ENCODE results near the gene LAMA1.

The LAMA1 gene

DNA sequence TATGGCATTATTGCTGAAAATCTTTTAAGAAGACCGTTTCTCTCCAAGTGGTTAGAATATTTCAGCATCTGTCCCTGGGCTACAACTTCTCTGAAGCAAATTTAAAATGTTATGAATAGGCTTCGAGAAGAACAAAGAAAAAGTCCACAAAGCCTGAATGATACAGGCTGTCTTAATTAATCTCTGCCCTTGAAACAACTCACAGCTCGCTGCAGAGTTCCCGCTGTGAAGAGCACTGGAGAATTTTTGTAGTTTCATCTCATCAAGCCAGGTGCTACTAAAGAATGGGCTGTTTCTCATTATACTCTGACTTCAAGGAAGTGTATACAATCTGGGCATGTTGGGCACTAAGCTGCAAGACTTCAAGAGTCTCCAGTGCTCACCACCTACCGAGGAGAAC lies 67.6 kb downstream of the LAMA1 start:
- DNase-seq (ENCODE audit: low read depth in 2 of 2, low spot score in 1 of 2) = no peak

DNA sequence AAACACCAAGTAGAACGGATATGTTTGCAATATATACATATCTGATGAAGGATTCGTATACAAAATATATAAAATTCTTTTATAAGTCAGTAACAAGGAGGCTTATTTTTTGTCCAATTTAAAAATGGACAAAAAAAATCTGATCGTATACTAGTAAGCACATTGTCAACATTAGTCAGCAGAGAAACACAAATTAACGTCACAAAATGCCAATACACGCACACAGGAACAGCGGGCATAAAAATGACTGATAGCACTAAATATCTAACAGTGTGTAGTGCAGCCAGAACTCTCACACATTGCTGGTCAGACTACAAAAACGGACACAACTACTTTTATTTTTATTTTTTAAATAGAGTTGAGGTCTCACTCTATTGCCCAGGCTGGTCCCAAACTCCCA lies 69.5 kb downstream of the LAMA1 start:
- no peak for DNase-seq (ENCODE audit: low read depth in 2 of 2, low spot score in 1 of 2)

DNA sequence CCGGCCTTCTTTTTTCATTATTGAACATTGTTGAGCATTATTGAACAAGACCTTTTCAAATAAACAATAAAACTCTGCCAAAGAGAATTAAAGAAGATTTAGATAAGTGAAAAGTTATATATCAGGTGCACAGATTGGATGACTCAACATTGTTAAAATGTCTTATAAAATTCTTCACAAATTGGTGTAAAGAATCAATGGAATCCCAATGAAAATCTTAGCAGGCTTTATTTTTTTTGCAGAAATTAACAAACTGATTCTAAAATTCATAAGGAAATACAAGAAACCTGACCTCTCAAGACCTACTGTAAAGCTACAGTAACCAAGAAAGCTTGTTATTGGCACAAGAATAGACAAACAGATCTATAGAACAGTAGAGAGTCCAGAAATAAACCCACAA lies 70.3 kb downstream of the LAMA1 start:
- no peak for DNase-seq (ENCODE audit: low read depth in 2 of 2, low spot score in 1 of 2)

DNA sequence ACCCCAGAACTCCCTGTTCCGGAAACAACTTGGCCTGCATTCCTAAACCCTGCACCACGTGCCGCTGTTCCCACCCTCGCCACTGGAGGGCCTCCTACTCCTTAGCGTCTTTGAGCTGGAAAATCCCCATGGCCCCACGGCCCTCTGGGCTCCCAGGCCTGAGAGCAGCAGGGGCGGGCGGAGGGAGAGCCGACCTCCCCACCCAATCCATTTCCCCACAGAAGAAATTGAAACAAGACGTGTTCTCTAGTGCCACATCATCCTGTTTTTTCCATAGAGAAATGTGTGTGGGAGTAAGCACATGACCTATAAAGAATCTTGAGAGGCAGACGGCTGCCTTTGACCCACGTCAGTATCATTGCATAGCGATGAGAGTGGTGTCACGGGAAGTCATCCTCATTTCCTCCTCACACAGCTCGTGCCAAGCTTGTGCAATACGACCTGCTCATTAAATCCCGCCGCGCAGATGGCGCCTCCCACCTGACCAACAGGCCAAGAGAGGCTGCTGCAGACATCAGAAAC lies 79.2 kb downstream of the LAMA1 start:
- no peak for DNase-seq (ENCODE audit: low read depth in 2 of 2, low spot score in 1 of 2)

DNA sequence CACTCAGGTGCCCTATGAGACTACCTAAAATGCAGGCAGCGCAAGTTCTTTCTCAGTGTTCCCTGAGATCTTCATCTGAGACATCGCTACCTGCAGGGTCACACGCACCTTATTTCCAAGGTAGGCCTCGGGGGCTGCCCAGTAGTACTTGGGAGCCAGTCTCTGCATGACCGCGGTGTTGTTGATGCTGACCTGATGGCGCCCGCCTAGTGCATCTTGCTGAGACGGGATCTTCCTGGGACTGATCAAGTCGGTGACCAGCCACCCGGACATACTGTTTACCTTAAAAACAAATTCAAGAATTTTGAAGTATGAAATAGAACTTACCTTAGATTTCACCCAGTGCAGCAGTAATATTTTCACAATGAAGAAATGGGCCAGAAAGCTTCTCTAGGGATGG lies 80.1 kb downstream of the LAMA1 start:
- DNase-seq (ENCODE audit: low read depth in 2 of 2, low spot score in 1 of 2) = no peak

DNA sequence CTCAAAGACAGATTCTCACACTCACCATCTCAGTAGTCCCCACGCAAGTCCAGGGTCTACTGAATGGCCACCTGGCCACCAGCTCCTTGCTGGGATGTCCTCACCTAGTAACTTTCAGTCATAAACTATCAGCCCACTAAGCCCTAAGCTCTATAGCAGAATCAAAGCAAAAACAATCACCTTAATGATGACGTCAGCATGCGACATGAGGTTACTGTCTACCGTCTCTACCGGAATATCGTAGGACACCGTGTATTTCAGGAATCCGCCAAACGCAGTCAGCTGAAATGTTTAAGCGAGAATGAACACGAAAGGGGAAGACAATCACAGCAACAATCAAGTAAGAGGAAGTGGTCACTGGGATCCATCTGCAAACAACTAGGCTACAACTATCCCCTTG lies 81.8 kb downstream of the LAMA1 start:
- no peak for DNase-seq (ENCODE audit: low read depth in 2 of 2, low spot score in 1 of 2)

DNA sequence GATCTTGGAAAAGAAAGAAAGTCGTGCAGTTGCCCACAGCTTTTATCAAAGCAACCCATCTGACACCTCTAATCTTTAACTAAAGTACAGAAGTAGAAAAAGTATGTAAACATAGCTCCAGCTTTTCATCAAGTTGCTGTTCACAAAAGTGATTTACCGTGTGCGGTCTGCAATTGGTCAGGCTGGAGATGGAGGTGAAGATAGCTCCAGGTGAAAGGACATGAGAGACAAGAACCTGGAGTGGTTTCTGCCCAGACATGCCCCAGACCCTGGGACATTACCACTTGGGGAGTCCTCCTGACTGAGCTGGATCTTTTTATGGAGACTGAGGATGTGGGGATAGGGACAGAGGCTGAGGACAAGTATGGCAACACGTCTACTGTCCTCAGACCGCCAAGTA lies 82.7 kb downstream of the LAMA1 start:
- DNase-seq (ENCODE audit: low read depth in 2 of 2, low spot score in 1 of 2) = no peak

DNA sequence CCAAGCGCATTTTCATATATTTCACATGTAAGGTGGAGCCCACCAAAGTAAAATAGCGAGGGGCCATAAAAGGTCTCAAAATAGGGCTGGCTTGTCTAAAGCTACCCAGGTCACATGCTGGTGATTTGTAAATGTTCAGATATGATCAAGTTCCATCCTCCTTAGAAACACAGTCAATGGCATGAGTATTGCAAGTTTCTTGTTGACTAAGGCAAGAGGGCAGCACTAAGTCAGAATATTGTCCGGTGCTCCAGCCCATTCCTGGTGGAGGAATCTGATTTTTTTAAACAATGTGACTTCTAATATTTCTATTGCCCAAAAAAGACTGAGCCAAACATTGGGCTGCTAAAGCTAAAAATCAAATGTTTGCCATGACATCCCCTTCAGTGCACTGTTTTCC lies 85.1 kb downstream of the LAMA1 start:
- DNase-seq (ENCODE audit: low read depth in 2 of 2, low spot score in 1 of 2) = no peak

DNA sequence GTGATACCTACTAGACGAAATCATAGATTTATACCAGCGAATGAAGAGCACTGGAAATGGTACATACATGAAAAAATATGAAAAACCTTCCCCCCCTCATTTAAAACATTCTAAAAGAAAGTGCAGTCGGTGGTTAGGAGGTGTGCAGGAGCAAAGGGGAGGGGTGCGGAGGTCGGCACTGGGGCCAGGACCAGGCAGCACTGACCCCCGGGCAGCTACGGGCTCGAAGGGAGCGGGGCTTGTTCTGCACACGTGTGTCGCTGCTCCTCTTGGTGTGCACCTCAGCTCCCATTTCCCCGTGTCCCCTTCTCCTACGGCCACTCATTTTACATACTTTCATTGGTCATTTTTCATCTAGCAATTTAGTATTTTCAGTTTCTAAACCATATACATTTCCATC lies 89.0 kb downstream of the LAMA1 start:
- no peak for DNase-seq (ENCODE audit: low read depth in 2 of 2, low spot score in 1 of 2)

DNA sequence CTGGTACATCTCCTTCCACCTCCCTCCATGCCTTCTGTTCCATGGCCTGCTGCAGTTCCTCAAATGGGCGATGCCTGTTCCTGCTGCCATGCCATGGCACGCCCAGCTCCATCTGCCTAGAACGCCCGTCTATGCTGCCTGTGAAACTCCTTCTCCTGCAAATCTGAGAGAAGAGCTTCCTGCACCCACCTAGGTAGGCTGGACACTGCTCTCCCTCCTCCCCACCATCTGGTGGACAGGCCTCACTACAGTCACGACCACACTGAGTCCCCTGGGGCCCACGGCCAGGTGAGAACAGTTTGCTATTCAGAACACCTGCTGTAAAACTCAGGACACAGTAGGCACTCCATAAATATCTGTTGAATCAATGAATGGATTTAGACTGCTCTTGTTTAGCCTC lies 92.4 kb downstream of the LAMA1 start:
- DNase-seq (ENCODE audit: low read depth in 2 of 2, low spot score in 1 of 2) = no peak

DNA sequence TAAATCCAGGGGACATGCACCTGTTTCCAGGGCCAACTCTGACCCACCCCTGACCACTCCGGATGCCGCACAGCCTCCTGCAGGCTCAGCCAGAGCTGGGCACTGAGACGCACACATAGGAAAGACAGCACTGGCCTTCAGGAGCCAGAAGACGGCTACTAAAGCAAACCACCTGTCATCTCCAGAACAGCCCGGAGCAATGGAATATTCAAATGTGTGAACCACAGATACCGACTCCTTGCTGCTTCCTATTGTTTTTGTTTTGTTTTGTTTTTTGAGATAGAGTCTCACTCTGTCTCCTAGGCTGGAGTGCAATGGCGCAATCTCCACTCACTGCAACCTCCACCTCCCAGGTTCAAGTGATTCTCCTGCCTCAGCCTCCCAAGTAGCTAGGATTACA lies 94.0 kb downstream of the LAMA1 start:
- no peak for DNase-seq (ENCODE audit: low read depth in 2 of 2, low spot score in 1 of 2)

DNA sequence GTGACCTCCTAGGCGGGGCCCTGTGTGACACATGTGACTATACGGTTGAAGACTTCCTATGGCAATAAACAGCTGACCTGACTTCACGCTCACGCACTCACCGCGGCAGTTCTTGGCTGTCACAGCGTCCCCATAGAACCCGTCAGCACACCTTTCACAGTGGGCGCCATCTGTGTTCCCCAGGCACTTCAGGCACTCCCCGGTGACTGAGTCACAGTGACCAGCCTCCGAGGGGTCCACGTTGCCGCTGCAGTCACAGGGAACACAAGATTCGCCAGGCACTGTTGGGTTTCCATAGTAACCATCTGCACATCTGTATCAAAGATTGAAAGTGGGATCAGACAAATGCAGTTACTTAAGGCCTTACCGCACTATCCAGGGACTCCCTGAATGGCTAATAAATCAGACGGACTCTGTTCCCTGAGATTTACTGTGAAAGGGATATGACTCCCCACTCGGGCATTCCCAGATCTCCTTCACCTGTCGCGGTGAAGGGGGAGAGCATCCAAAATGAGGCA lies 94.5 kb downstream of the LAMA1 start:
- no peak for DNase-seq (ENCODE audit: low read depth in 2 of 2, low spot score in 1 of 2)

DNA sequence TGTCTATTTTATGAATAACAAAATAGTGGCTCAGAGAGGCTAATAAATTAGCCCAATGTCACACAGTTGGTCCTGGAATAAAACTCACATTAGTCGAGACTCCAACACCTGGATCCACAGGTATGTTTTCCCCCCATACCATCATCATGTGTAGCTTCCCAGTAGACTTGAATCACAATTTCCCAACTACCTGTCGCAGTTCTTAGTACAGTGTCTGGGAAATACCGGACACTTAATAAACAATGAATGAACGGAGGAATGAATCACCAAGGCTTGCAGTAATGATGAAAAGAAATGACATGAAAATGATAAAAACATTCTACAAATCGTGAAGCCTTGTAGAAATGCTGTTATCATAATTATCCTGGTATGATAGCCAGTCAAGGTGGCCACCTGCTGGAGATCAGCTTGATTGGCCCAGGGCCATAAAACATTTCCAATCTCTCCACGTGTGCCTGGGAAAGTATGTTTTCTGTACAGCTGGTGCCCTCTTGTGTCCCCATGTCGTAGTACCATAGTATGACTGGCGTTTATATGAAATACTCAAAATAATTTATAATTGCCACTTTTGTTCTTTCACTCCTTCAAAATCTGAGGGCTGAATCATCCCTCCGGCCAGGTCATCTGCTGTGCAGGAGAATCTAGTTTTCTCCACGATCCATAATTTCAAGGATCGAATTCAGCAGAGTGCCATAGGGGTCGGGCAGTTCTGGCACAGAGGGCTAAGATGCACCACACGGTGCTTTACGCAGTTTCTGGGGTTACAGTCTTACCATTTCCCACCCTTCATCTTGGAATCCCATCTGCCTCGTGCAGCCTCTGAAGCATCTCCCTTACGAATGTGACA lies 95.4 kb downstream of the LAMA1 start:
- DNase-seq (ENCODE audit: low read depth in 2 of 2, low spot score in 1 of 2) = no peak

DNA sequence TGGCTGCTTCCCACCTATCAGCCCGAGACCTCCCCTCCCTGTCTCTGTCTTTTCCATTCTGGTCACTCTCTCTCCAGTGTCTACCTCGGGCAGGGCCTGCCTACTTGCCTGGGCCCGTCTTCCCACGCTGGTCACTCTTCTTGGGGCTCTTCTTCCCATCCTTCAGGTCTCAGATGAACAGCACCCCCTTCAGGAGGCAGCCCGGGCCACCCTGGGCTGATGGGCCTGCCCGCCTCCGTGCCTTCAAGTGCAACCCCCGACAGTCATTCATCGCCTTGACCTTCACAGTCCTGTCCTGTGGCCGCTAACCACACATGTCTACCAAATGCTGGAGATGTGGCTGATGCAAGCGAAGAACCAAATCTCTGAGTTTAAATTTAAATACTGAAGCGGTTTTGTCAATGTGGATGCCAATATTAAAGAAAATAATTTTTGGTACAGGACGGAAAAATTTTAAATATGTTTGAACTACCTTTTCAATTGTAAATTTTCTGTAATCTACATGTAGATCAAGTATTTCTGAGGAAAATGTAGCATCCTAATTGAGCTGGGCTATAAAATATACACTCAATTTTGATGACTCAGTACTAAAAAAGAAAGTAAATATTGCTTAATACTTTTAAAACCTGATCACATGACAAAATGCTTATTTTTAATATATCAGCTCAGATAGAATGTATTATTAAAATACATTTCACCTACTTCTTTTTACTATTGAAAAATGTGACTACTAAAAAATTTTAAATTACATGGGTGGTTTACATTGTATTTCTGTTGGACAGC lies 96.4 kb downstream of the LAMA1 start:
- DNase-seq (ENCODE audit: low read depth in 2 of 2, low spot score in 1 of 2) = no peak

DNA sequence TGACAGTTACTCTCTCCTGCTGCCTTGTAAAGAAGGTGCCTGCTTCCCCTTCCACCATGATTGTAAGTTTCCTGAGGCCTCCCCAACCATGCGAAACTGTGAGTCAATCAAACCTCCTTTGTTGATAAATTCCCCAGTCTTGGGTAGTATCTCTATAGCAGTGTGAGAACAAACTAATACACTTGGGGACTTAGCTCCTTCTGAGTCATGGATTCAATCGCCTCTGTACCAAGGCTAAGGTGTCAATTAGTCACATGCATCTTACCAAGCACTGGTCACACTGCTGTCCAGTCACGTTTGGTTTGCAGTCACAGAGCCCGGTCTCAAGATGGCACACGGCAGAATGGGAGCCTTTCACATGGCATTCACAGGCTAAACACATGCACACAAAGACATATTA lies 100.6 kb downstream of the LAMA1 start:
- DNase-seq (ENCODE audit: low read depth in 2 of 2, low spot score in 1 of 2) = no peak

DNA sequence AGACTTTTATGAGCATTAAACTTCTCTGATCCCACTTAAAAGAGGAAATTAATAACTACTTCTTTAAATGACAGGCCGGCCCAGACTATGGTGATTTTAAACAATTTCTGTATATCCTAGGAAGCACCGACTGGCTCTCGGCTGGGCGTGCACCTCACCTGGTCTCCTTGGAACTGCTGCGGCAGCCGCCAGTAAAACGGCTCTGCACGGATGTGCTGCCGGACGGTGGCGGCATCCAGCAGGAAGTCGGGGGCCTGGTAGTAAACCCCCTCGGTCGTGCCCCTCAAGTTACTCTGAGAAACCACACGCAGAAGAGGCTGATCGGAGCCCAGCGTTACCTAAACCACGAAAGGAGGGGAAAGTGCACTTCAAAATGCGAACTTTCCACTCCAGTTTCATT lies 106.5 kb downstream of the LAMA1 start:
- DNase-seq (ENCODE audit: low read depth in 2 of 2, low spot score in 1 of 2) = no peak

DNA sequence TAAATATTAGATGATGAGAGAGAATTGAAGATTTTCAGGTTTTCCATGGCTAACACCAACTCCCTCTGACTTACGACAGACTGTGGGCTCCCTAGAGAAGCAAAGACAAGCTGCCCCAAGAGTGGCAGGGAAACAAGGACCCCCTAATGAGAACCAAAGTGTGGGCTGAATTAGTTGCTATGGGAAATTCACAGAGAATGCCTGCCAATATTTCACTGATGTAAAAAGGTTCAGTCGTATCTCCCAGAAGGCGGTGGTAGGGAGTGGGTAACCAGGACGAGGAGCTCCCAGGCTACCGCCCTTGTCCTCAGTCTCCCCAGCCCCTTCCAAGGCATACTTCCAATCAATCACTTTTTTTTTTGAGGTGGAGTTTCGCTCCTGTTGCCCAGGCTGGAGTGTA lies 113.6 kb downstream of the LAMA1 start:
- no peak for DNase-seq (ENCODE audit: low read depth in 2 of 2, low spot score in 1 of 2)

DNA sequence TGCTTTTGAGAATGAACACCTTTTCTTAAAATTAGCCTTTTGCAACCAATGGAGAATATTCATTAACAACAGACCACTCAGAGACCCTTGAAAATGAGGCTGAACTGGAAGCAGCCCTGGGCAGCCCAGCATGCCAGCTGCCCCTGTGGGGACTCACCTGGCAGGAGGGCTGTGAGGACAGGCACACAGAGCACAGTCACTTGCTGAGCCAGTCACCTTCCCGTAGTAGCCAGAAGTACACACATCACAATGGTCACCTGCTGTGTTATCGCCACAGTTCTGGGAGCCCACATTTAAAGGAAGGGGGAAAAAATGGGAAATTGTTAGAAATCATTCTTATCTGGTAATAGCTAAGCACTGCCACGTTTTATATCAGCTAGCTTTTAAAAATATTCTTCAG lies 115.5 kb downstream of the LAMA1 start:
- no peak for DNase-seq (ENCODE audit: low read depth in 2 of 2, low spot score in 1 of 2)

DNA sequence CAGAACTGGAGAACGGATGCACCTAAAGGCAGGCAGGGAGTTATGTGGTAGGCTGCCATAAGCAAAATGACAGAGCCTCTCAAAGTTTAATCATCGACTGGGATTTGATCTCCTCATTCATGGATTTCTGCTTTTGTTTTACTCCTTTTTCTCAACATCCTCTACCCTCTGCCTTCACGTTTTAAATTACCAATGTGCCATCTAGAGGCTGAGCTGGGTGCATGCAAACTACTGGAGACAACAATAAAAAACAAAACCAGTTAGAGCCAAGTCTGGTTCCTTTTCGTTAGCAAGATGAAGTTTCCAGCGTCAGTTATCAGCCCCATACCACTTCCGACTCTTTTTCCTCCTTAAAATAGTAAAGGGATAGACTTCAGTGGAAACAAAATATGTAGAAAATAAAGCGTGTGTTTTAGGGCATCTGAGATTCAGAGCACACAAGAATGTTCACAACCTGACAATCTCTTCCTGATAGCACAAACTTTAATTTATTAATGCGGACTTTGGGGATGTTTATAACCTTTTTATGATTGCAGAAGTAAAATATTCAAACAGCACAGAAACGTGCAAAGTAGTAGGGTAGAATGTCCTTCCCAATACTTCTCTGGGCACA lies 117.0 kb downstream of the LAMA1 start:
- no peak for DNase-seq (ENCODE audit: low read depth in 2 of 2, low spot score in 1 of 2)

DNA sequence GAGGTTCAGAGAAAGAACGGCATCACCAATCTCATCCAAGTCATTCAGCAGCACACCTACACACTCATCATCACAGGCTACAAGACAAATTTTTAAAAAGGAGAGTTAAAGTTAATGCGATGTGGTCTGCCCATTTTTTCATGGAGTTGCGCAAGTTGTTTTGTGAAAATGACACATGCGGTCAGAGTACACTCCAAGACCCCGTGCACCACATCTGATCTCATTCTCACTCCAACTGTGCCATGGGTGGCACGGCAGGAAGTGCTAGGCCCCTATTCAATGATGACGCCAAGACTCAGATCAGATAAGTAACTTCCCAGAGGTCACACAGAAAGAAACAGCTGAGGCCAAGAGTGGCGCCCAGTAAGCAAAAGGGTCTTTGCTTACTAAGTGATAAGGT lies 119.8 kb downstream of the LAMA1 start:
- DNase-seq (ENCODE audit: low read depth in 2 of 2, low spot score in 1 of 2) = no peak

DNA sequence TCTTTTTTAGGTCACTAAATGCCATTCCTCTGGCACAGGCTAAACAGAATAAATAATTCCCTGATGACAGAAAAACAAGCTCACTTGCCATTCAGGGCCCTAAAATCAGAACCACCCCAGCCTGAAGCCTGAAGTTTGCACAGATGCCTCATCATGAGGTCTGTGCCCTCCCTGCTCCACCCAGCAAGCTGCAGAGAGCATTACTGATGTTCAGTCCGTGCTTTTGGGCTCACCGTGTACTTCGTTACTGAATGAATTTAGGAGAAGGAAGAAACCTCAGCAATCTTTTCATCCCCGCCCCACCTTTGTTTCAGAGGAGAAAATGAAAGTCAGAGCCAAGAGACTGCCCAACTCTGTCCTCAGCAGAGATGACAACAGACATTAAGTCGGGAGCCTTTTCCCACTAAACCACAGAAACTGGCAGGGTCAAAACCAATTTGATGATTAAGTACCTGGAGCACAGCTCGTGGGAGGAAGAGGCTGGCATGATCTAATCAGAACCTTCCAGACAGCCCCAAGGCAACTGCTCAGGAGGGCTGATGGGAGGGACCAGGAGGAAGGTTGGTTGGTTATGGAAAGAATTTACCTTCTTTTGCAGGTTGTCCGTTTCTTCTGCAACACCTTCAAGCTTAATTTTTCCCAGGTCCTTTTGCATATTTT lies 122.7 kb downstream of the LAMA1 start:
- no peak for DNase-seq (ENCODE audit: low read depth in 2 of 2, low spot score in 1 of 2)
